Measurements from ENCODE around the gene GALNT2.

GALNT2 gene

DNA sequence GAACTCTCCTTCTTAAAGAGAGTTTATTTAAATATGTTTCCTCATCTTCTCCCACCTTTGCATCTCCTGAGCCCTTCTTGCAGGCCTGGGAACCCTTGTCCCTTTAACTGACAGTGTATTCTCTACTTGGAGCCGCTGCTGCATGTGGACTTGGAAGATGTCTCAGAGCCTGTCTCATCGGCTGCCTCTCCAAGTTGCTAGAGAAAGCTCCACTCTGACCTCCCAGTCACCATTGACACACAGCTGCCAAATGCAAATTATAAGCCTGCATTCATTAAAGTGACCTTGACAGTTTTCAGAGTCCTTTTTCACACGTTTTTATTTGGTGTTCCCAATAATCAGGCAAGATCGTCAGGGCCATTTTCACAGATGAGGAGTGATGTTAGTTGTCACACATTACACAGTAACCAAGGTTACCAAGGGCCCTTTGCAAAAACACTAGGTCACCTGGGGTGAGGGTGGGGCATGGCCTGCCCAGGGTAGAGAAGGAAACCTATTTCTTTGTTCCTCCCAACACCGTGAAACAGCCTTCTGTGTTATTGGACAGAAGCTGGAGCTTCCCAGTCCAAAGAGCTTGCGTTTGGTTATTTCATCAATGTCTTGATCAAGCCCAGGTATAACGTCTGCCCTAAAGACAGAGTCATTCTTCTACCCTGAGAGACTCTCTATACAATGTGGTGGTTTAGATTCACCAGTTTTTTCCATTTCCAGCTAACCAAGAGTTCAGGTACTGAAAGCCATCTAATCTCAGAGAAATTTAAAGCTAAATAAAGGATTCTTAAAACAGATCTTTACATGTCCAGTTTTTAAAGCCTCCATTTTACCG is 164.1 kb downstream of the GALNT2 start:
- no peak for DNase-seq
- no peak for TF ChIP-seq POLR2A (IDR thresholded peaks at IDR 0.05; ENCODE audit: low read length)
- no peak for TF ChIP-seq GATA1 (IDR thresholded peaks at IDR 0.05; ENCODE audit: low read depth, low read length)

DNA sequence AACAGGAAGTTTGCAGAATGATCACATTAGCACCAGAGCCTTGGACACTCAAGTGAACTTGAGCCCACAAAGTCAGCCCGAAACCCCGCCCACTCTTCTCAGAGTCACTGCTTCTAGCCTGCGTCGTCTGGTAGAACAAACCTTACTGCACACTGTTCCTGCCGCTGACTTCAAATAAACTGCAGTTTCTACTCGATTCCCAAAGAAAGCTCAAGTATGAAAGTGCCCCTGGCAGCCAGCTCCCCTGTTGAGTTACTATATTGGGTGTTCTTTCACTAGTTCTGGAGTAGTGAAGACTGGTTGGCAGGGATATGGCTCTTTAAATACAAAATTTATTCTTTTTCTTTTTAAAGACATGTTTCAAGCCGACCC is 164.7 kb downstream of the GALNT2 start:
- TF ChIP-seq POLR2A (IDR thresholded peaks at IDR 0.05; ENCODE audit: low read length): no peak
- no peak for TF ChIP-seq GATA1 (IDR thresholded peaks at IDR 0.05; ENCODE audit: low read depth, low read length)

DNA sequence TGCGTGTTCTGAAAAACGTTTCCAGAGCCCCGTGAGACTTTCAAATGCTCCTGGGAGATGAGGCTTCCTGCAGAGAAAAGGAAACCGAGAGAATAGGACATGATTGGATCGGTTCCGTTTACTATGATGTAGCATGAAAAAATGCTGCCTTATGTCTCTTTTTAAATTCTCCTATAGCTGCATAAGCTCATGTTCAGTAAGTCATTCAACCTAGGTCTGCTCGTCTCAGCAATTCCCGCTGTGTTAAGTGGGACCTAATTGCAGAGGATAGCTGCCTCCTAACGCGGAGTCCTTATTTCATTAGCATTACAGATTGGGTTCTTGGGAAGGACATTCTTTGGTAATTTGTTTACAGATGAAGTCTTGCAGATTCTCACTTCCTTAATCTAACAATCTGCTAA is 165.3 kb downstream of the GALNT2 start:
- TF ChIP-seq GATA1 (IDR thresholded peaks at IDR 0.05; ENCODE audit: low read depth, low read length): no peak
- no peak for TF ChIP-seq POLR2A (IDR thresholded peaks at IDR 0.05; ENCODE audit: low read length)
- DNase-seq: no peak

More for the DNA sequence above, 164.7 kb downstream of the GALNT2 start:
- DNase-seq: no peak

DNA sequence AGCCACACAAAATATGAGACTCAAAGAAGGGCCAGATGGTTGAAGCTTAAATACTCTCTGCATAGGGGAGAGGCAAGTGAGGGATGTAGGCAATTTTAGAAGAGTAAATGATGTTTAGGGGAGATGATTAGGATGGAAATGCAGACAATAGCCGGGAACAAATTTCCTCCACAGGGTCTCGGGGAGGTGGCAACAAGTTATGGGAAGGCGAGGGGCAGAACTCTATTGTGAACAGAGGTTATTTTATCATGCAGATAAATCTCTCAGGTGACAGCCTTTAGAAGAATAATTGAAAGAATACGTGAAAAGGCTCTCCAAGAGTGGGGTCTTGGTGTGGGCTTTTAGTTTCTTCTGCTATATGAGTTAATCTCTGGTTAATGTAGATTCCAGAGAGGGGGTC is 166.7 kb downstream of the GALNT2 start:
- no peak for DNase-seq
- no peak for TF ChIP-seq GATA1 (IDR thresholded peaks at IDR 0.05; ENCODE audit: low read depth, low read length)
- no peak for TF ChIP-seq POLR2A (IDR thresholded peaks at IDR 0.05; ENCODE audit: low read length)

DNA sequence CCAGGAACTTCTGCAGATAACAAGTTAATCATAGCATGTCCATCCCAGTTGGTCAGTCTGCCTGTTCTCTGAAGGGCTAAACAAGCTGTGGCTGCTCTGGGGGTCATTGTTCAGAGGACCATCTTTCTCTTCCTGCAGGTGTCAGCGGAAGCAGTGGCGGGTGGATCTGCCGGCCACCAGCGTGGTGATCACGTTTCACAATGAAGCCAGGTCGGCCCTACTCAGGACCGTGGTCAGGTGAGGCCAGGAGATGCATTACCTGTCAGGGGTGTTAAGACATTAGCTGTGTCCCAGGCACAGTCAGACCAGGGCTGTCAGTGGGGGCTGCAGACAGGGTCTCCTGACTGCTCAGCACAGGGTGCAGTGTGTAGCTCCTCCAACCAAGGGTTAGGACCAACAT is 168.8 kb downstream of the GALNT2 start:
- DNase-seq: no peak

DNA sequence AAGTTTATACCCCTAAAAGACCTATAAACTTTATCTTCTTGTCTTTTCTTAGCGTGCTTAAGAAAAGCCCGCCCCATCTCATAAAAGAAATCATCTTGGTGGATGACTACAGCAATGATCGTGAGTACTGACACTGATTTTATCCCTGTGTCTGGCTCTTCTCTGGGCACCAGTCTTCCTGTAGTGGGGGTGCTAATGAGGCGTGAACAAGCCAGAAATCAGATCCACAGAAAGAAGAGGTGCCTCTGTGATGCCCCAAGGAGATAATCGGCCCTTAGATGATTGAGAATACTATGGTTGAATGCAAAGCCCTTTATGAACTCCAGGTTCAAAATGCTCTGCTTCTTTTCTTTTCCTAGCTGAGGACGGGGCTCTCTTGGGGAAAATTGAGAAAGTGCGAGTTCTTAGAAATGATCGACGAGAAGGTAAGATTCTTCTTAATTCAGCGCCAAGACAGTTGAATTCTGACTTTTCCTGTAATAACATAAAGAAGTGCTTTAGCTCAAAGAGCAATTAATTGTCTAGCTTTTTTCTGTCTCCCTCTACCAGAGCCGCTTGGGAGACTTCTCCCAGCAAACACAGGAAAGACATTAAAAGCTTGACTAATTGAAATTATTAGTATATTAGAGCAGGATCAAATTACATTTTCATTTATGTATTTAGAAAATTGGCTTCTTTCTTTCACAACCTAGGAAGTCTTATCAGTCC is 169.4 kb downstream of the GALNT2 start:
- DNase-seq: no peak
- TF ChIP-seq POLR2A (IDR thresholded peaks at IDR 0.05; ENCODE audit: low read length) (no peak), GATA1 (IDR thresholded peaks at IDR 0.05; ENCODE audit: low read depth, low read length) (no peak)

More for the DNA sequence above, 168.8 kb downstream of the GALNT2 start:
- TF ChIP-seq GATA1 (IDR thresholded peaks at IDR 0.05; ENCODE audit: low read depth, low read length) (no peak), POLR2A (IDR thresholded peaks at IDR 0.05; ENCODE audit: low read length) (no peak)

DNA sequence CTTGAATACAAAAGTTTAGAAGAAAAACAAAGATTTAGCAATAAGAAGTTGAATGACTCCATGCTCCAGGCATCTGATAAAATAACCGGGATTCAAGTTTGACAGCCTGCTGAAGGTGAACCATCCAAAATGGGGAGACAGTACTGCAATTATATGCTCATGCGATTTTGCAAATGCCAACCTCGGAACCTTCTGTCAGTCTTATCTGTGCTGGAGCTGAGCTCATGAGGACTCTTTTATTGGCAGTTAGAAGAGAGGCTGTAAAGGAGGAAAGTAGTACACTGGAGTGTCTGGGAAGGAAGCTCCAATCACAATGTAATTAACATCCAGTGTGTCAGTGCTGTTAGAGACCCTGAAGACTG is 170.0 kb downstream of the GALNT2 start:
- no peak for TF ChIP-seq GATA1 (IDR thresholded peaks at IDR 0.05; ENCODE audit: low read depth, low read length)
- no peak for TF ChIP-seq POLR2A (IDR thresholded peaks at IDR 0.05; ENCODE audit: low read length)
- no peak for DNase-seq

DNA sequence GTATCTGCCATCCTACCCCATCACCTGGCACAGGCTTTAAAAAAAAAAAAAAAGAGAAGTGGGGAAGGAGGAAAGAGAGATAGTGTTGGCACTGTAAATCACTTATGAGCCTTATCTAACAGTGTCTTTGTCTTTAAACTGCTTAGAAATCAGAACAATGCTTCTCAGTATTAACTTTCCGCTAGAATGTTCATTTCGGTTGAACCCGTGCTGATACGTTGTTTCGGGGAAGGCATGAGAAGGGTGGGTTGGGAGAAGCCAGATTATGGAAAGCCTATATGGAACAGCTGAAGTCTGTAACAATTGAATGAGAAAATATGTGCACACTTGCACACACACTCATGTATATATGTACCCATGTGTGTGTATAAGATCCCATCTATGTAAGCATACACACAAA is 170.8 kb downstream of the GALNT2 start:
- no peak for DNase-seq

DNA sequence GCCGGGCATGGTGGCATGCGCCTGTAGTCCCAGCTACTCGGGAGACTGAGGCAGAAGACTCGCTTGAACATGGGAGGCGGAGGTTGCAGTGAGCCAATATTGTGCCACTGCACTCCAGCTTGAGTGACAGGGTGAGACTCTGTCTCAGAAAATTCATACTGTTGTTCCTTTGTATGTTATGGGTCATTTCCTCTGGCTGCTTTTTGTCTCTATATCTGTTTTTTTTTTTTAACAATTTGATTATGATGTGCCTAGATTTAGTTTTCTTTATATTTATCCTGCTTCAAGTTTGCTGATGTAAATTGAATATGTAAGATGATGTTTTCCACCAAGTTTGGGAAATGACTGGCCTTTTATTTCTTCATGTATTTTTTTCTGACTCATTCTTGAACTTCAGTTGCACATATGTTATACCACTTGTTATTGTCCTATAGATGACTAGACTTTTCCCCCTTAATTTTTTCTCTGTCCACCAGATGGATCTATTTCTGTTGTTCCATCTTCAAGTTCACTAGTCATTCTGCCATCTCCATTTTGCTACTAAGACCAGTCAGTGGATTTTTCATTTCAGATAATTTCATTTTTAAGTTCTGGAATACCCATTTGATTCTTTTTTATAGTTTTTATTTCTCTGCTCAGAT is 173.5 kb downstream of the GALNT2 start:
- TF ChIP-seq GATA1 (IDR thresholded peaks at IDR 0.05; ENCODE audit: low read depth, low read length) (no peak), POLR2A (IDR thresholded peaks at IDR 0.05; ENCODE audit: low read length) (no peak)
- DNase-seq: no peak

More for the DNA sequence above, 170.8 kb downstream of the GALNT2 start:
- TF ChIP-seq GATA1 (IDR thresholded peaks at IDR 0.05; ENCODE audit: low read depth, low read length) (no peak), POLR2A (IDR thresholded peaks at IDR 0.05; ENCODE audit: low read length) (no peak)

DNA sequence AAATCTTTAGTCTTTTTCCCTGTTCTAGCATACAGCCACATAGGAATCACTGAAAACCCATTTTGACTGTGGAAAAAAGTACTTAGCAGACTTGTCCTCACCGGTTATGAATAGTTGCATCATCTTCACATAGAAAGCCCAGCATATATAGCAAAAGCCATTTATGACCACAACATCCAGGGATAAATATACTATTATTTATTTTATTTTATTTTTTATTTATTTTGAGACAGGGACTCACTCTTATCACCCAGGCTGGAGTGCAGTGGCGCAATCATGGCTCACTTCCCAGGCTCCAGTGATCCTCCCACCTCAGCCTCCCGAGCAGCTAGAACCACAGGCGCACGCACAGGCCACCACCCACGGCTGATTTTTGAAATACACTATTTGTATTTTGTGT is 175.3 kb downstream of the GALNT2 start:
- no peak for TF ChIP-seq POLR2A (IDR thresholded peaks at IDR 0.05; ENCODE audit: low read length)
- no peak for TF ChIP-seq GATA1 (IDR thresholded peaks at IDR 0.05; ENCODE audit: low read depth, low read length)
- peak in 1 of 2 experiments; percentile 16 for DNase-seq

DNA sequence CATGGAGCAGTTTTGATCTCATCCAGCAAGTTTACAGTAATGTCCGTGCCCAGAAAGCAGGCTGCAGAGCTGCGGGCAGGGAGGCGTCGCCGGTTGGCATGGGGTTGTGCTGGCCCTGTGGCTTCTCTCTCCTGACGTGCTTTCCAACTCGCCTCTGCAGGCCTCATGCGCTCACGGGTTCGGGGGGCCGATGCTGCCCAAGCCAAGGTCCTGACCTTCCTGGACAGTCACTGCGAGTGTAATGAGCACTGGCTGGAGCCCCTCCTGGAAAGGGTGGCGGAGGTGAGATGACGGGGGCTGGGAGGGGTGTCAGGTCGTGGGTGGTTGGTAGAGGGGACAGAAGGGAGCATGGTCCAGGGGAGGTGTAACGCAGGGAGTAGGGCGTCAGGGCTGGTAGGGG is 176.1 kb downstream of the GALNT2 start:
- TF ChIP-seq POLR2A (IDR thresholded peaks at IDR 0.05; ENCODE audit: low read length) (no peak), GATA1 (IDR thresholded peaks at IDR 0.05; ENCODE audit: low read depth, low read length) (no peak)
- no peak for DNase-seq

DNA sequence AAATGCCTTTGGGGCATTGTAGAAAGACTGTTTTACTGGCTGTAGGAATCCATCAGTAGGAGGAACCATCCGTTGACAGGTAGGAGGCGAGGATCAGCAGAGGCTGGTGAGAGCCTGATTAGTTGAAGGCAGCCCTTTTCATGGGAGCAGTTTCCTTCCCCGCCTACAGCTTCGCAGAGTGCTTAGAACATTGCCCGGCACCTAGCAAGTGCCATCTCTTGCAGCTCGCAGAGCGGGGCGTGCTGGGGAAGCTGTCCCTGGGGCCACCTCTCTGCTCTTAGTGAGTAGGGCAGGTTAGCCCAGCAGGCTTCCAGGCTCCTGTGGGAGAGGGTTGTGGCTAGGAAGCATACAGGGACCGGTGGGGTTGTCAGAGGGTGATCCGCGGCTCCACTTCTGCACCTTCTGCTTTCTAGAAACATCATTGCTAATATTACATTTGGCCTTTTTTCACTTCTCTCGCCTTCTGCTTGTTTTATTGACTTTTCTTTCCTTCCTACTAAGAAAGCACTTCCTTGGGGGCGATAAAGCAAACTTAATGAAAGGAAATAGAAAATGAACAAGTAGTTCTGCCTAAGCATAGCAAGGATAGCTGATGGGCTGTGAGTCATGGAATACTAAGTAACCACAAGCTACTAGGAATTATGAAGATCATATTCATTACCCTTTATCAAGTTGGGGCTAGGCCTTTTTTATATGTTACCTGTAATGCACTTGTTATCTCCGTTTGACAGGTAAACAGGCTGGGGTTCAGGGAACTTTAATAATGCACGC is 176.7 kb downstream of the GALNT2 start:
- TF ChIP-seq GATA1 (IDR thresholded peaks at IDR 0.05; ENCODE audit: low read depth, low read length) (no peak), POLR2A (IDR thresholded peaks at IDR 0.05; ENCODE audit: low read length) (no peak)
- no peak for DNase-seq

DNA sequence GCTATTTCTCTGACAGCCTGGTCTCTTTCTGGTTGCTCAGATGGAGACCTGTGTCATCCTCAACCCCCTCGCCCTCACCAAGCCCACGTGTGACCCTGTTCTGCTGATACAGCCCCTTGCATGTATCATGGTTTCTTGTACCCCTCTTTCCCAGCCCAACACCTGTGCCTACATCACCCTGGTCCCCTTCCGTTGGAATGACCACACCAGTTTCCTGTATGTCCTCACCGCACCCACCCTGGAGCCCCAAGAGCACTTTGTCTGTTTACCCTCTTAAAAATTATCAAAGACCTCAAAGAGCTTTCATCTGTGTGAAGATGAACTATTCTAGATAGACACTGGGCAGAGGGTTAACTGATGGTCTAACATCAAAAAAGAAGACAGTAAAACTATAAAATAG is 179.5 kb downstream of the GALNT2 start:
- TF ChIP-seq GATA1 (IDR thresholded peaks at IDR 0.05; ENCODE audit: low read depth, low read length): no peak

More for the DNA sequence above, 179.5 kb downstream of the GALNT2 start:
- no peak for DNase-seq
